LNCaP clone FGC (cell line): ENCODE data around the gene SCAMP2.
A peak's percentile ranks its signal among the peaks of the same experiment; 100 is the strongest.

ENCODE experiments used
- DNase-seq: peaks from one replicate; pipeline ENCODE4 v3.0.0-alpha.2; 2011; ENCODE audit warnings: low read depth
- H3K4me3 ChIP-seq: 2 replicates; pipeline ENCODE4 v1.5.1; 2011; ENCODE audit warnings: mild to moderate bottlenecking, low read depth, low read length, control low read depth
- CTCF ChIP-seq: IDR thresholded peaks from 2 replicates; pipeline ENCODE4 v1.5.1; 2012; ENCODE audit warnings: mild to moderate bottlenecking; ENCODE audit not compliant: control insufficient read depth, insufficient read depth; ENCODE audit errors: extremely low read depth

Gene SCAMP2

GRCh38 chr15:74851960-74852359 lies 21.2 kb downstream of the SCAMP2 start:
- TF ChIP-seq CTCF, result no peak
- DNase-seq, result no peak
- no peak overlapping the region for H3K4me3 ChIP-seq

GRCh38 chr15:74850393-74850792 lies 22.8 kb downstream of the SCAMP2 start:
- TF ChIP-seq CTCF, result no peak
- DNase-seq, result no peak

GRCh38 chr15:74847432-74847831 lies 25.7 kb downstream of the SCAMP2 start:
- TF ChIP-seq CTCF, result no peak
- DNase-seq, result no peak
- H3K4me3 ChIP-seq, result no peak overlapping the region

More at GRCh38 chr15:74850393-74850792, 22.8 kb downstream of the SCAMP2 start:
- no peak overlapping the region for H3K4me3 ChIP-seq

- H3K4me3 ChIP-seq, result no peak overlapping the region
- no peak for TF ChIP-seq CTCF
- DNase-seq, result no peak
Measured at GRCh38 chr15:74845581-74845980, 27.6 kb downstream of the SCAMP2 start.

GRCh38 chr15:74845208-74845568 lies 28.0 kb downstream of the SCAMP2 start:
- TF ChIP-seq CTCF, result no peak
- DNase-seq, result no peak
- H3K4me3 ChIP-seq, result no peak overlapping the region

- DNase-seq, result no peak
- H3K4me3 ChIP-seq, result no peak overlapping the region
- TF ChIP-seq CTCF, result no peak
Measured at GRCh38 chr15:74844319-74845207, 28.6 kb downstream of the SCAMP2 start.

GRCh38 chr15:74843891-74844299 lies 29.3 kb downstream of the SCAMP2 start:
- no peak for TF ChIP-seq CTCF
- DNase-seq, result no peak
- peak overlapping the region; percentile 82 for H3K4me3 ChIP-seq
